DMS53 treated with DMSO at 0.1 percent for 48 hours (cell line): ENCODE data around the gene CSRNP3.

Experiments used
- DNase-seq: peaks from one replicate; lab custom pipeline; 2025; ENCODE audit not compliant: unreplicated experiment; lab: John Stamatoyannopoulos, UW

Gene CSRNP3

GRCh38 chr2:165536851-165537499 is 67.5 kb downstream of the CSRNP3 start:
- DNase-seq, result peak; percentile 67

DNA sequence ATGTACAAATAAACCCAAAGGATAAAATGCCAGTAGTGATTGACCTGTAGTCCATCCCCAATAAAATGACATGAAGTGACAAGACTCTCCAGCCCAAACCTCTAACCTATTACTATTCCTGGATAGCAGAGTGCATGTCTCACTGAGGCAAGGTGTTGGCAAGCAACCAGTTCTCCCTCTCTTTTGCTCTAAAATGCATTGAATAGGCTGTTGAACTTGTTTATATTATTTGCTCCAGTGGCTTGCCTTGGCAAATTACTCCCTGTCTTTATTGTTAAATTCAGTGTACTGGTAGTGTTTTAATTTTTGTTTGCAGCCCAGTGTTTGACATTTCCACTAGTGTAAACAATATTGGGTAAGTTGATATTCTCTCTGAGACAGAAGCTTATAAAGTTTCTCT is 70.5 kb downstream of the CSRNP3 start:
- peak; percentile 61 for DNase-seq

DNA sequence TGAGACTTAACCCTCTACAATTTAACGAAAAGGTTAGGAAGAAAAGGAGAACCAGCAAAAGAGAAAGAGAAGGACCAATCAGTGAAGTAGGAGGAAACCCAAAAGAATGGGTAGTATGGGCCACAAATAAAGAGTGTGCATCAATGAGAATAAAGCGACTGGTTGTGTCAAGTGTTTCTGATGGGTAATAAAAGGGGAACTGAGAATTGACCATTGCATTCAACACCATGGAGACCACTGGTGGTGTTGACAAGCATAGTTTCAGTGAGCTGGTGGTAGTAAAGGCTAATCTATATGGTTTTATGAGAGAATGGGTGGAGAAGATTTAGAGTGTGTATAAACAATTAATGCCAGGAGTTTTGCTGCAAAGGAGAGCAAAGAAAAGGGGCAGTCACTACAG is 75.4 kb downstream of the CSRNP3 start:
- no peak for DNase-seq

DNA sequence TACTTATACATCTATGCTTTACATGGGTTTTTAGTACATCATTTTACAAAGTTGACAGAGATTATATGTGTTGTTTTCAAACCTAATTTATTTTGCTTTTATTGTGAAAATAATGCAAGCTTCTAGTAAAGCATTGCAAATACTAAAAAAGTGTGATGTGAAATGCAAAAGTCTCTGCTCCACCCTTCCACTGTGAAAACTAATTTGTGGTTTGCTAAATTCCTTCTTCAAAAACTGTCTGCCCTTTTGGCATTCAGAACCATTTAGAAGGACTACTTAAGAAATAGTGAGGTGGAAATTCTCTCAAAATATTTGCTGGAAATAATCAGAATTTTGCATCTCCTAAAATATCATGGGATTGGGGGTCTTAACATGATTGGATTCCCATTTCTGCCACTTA is 78.4 kb downstream of the CSRNP3 start:
- no peak for DNase-seq

DNA sequence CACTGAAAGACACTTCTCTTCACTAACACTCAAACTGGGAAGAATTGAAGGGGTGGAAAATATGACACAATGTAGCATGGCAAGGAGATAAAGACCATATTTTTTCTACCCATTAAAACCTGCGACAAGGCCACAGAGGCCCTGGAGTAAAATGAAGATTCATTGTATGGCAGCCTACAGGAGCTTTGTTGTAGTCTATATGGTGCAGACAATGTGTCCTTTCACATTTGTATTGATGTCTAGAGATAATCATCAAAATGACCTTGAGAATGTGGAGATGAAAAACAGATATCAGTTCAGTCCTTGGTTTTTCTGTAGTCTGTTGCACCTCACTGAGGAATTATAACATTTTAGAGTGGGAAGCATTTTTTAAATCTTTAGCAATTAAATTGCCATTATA is 80.1 kb downstream of the CSRNP3 start:
- DNase-seq, result no peak

- no peak for DNase-seq
Observed at GRCh38 chr2:165558832-165559231, 89.3 kb downstream of the CSRNP3 start.

DNA sequence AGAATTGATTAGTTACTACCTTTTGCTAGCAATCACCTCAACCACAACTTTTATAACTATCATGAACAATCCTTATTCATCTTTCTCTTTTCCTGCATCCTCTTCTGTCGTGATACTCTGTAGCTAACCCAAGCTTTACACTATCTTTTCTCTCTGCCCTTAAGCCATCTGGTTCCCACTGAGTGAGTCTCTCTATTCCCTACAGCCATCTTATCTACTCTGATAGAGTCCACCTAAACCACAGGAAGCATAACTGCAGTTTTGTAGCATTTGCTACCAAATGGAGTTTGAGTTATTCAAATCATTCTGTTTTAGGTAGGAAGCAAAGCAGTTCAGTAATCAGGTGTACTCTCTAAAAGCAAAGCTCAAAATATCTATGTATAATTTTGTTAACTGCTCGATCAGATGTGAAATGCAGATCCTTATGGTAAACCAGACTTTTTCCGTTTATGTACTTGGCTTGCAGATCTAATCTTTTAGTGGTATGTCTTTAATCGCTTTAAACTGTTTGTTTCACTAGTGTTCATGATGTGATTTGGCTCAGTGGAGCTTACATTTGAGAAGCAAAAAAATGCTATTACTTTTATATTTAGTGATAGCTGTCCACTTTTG is 91.0 kb downstream of the CSRNP3 start:
- no peak for DNase-seq

DNA sequence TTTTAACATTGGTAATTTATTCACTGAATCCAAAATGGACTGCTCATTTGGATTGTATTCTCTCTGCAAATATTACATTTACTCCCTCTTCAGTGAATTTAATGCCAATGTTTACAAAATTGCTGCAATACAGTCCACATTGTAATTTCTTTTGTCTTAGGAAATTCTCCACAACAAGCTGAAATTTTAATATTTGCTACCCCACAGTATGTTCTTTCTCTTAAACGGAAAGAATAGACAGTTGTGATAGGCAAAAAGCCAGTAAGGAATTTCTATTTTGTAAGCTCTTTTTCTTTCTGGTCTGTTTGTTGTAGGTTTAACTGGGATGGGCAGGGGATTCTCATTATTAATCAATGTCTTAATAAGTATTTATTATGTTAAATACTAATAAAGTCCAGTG is 92.0 kb downstream of the CSRNP3 start:
- DNase-seq, result no peak

DNA sequence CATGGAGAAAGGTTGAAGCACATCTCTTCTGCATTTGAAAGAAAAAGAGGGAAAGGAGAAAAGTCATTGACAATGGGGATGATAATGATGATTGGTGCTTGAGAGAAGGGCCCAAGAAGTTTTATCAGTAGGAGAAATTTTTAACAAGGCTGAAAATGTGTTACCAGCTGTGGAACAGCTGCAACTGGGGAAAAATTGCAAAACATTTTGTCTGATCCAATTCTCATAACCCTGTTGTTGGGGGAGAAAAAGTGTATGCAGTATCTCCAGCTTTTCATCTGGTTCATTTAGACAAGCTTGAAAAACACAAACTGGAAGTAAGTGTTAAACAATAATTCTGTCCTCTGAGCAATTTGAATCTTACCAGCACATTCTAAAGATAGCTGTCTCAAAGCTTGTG is 92.7 kb downstream of the CSRNP3 start:
- DNase-seq, result no peak

DNA sequence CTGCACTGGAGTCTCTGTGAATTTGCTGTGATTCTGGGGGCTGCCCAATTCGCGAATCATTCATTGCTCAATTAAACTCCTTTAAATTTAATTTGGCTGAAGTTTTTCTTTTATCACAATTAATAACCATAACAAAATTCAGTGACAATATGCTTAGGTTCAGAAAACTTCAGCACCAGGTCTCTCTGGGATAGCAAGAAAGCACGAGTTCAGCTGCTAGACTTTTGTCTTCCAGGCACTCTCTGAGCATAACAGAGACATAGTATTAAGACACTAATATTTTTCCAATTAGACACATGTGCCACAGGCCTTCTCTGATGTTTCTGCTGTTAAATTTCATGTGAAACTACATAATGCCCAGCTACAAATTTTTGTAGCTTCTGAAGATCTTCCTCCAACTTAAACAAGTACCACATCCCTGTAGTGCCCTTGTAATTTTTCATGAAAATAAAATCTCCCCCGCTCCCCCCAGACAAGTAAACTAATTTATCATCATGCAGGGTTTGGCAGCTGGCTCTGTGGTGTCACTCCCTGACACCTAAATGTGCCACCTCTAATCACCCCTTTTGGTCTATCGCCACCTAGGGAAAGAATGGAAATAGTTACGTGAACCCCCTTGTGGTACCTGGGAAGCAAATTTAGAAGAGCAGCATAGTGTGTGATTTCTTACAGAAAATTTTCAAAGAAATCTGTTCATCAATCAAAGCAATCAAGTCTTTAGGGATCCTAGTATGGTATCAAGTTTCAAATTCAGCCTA is 94.1 kb downstream of the CSRNP3 start:
- DNase-seq, result peak; percentile 18

DNA sequence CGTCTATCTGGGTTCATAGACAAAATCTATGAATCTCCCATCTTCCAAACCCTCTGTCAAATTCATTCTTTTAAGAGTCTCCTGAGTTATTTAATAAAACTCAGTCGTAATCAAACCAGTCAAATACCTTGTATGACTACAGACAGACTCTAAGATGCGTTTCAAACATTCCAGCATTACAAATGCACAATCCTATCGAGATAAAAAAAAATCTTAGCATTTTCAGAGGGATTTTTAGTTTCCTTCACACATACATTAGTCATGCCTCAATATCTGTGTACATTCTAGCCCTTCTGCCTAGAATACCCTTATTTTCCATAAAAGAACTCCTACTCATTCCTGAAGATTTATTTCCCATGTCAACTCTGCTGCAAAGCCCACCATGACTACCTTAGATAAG is 96.5 kb downstream of the CSRNP3 start:
- no peak for DNase-seq

GRCh38 chr2:165567273-165567672 is 97.8 kb downstream of the CSRNP3 start:
- DNase-seq, result peak; percentile 78

DNA sequence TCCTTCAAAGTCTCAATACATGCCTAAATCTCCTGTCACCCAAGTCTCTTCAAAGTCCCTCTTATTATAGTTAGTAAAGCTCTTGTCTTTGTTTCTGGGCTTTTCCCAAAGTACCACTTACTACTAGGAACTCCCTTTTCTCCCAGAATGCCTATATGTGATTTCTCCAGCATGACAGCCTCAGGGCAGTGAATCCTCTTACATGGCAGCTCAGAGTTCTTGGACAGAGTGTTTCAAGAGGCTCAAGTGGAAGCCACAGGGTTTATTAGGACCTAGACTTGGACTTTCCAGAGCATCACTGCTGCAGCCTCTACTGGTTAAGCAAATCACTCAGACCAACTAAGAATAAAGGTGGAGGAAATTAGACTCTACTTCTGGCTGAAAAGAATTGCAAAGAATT is 98.9 kb downstream of the CSRNP3 start:
- DNase-seq, result no peak

GRCh38 chr2:165571477-165571876 is 102.0 kb downstream of the CSRNP3 start:
- DNase-seq, result no peak

DNA sequence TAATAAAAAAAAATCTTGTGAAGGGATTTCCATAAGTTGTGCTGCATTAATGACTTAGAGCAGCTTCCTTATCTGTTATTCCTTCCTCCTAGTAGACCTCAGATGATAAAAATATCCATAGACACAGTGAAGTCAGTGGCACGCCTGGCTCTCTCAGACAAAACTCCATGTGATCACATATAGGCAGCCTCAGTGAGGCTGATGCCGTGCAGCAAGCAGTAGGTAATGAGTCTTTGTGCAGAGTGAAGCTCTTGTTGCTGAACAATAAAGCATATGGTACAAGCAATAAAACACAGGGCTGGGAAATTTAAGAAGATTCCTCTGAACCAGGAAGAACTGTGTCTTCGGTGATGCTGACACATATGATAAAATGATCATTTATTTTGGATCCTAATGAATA is 102.7 kb downstream of the CSRNP3 start:
- peak; percentile 97 for DNase-seq

DNA sequence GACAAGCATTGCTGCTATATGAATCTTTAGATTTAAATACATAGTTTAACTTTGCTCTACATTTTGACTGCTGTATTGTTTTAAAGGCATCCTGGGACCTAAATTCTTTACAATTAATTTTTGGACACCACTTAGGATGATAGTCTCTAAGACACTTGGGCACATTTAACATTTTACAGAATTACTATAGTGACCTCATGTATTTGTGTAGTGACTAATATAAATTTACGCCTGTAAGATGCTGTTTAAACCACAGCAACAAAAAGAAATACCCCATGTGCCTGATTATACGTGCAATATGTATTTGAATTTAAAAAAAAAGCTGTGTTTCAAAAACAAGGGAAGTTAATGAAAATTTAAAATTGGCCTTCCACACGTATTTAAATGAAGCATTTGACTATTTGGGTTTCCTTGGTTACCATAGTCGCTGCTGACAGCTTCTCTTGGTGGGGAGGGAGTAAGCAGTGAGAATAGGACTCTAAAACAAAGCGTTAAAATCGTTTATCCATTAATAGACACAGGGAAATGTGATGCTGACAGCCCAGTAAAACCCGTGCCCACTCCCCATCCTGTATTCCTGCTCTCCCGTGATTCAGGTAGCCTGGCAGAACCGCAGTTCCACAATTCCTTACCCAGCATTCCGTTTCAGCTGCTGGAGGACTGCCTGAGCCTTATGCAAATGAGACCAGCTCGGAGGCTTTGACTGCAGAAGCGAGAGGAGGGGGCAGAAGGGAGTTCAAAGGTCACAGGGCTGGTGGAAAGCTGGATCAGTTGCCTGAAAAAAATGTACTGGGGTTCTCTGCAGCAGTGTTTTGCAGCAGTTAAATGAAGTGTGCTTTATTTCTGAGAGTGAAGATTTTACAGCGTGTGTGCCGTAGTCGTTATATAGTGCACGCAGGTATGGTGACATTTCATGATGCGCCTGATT is 104.3 kb downstream of the CSRNP3 start:
- DNase-seq, result peak; percentile 91

- no peak for DNase-seq
Observed at GRCh38 chr2:165575044-165575615, 105.6 kb downstream of the CSRNP3 start.

- DNase-seq, result peak; percentile 55
Observed at GRCh38 chr2:165576409-165577154, 107.1 kb downstream of the CSRNP3 start.

GRCh38 chr2:165582409-165582808 is 112.9 kb downstream of the CSRNP3 start:
- DNase-seq, result no peak

DNA sequence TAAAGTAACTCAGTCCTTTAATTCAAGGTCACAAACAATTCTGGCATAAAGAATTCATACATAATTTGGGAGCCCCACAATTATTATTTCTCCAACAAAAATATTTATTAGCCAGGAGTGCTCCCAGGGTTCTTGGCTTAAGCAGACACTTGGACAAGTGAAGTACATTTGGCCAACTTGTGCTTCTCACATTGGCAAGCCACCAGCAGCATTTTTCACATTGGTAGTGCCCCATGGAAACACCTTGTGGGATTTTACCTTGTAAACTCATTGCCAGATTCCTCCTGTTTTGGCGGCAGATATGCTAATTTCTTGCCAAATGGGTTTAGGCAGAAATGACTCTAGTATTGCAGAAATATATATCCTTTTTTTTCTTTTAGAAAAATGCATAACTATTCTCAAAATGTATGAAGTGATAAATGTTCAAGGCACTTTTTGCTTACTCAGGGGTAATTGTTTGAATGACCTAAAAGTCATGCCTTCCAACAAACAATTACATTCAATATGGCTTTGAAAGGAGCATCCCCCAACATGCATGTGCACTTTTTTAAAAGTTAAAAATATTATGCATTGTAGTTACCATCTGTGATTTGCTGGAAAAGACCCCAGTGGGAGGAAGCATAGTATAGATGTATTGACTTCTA is 113.5 kb downstream of the CSRNP3 start:
- no peak for DNase-seq
